Effector CD4-positive, alpha-beta T cell (primary cell): Measurements from ENCODE around the gene LRP8.

Experiments used
- DNase-seq: peaks from one replicate; pipeline ENCODE4 v3.0.0-alpha.2; 2020

Gene LRP8

GRCh38 chr1:53359225-53359933, 31.5 kb upstream of the LRP8 start:
- DNase-seq = no peak

- DNase-seq = no peak
Observed at GRCh38 chr1:53356637-53357036, 28.8 kb upstream of the LRP8 start.

DNA sequence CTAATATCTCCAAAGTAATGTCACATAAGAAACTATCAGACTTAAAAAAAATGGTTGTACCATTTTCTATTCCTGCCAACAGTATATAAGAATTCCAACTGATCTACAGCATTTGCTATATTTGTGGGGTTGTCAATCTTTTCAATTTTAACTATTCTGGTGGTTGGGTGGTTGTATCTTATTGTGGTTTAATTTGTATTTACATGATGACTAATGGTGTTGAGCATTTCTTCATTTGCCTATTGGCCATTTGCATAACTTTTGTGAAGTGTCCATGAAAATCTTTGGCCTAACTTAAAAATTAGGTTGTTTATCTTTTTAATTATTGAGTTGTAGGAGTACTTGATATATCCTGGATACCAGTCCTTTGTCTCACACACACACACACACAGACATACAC, 26.2 kb upstream of the LRP8 start:
- DNase-seq = no peak

GRCh38 chr1:53352561-53352960, 24.7 kb upstream of the LRP8 start:
- no peak for DNase-seq

DNA sequence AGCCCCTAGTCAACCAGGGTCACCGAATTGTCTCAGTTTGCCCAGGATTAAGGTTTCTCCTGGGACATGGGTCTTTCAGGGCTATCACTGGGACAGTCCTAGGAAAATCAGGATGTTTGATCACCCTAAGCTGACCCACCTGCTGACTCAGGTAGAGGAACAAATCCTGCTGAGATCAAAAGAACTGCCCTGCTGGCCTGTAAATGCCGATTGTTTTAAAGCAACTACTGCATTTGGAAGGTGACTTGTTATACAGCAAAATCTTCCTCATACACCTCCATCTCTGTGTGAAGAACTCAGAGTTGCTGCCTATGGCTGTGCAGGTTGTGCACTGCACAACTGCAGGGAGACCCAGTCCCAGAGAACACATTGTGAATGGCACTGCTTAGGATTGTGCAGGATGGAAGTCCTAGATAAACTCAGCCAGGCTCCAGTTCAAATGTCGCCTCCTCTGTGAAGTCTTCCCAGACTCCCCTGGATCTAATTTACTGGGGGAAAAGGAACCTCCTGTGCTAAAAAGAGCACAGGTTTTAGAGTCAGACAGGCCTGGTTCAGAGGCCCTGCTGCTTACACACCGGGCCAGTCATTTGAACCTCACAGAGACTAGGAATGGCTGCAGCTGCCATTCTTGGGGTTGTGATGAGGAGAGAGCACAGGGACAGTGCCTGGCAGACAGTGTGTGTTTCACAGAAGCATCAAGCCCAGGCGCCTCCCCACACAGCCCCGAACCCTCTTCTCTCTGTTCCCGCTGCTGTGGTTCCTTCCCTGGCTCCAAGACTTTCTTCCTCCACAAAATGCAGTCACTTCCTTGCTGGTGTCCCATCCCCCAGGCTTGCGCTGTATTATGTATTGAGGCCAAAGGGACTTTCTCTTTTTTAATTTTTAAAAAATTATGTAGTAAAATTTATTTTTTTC, 23.2 kb upstream of the LRP8 start:
- DNase-seq = no peak

DNA sequence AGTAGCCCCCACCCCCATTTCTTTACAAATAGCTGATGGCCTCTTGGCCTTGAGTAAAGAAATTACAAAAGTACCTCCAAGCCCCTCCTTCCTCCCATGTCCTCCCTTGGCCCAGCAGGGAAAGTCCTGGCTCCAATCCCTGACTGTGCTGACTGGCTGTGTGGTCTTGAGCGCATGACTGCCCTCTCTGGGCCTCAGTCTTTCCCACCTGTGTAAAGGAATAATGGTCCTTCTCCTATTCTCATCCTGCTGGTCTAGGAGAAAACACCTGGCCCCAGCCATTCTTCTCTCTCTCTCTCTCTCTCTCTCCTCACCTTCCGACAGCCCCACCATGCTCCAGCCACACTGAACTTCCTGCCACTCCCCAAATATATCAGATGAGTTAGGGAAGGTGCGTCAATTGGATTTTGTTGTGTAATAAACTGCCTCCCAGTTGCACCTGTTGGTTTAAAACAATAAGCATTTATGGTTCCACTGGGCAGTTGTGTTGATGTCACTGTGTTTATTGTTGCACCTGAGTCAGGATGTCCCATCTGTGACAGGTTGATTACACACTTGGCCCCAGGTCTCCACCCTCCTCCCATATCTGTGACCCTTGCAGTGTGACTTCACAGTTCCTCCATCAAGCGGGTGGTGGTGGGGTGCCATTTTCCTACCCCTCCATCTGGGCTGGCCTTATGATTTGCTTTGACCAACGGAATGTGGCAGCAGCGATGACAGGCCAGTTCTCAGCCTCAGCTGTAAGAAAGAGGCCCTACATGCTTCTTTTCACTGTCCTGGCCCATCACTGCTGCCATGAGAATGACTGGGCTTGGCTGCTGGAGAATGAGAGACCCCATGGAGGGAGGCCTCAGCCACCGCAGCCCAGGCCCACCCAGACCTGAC, 22.3 kb upstream of the LRP8 start:
- no peak for DNase-seq

GRCh38 chr1:53349369-53349835, 21.5 kb upstream of the LRP8 start:
- no peak for DNase-seq

- DNase-seq = no peak
Observed at GRCh38 chr1:53348486-53349368, 20.9 kb upstream of the LRP8 start.

DNA sequence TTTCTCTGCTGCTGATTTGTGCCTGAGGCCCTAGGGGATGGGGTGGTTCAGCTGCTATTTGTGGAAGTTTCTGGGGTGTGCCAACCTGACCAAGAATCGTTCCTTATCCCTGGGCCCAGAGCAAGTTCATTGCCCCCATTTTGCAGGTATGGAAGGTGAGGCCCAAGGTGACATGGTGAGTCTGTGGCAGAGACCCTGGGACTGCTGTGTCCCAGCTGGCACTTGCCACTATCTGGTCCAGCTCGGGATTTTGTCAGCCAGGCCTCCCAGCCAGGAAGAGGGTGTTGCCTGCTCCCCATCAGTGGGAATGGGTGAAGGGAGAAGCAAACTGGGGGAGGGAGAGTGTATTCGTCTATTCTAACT, 18.9 kb upstream of the LRP8 start:
- no peak for DNase-seq

- DNase-seq = no peak
Observed at GRCh38 chr1:53345996-53346813, 18.3 kb upstream of the LRP8 start.

DNA sequence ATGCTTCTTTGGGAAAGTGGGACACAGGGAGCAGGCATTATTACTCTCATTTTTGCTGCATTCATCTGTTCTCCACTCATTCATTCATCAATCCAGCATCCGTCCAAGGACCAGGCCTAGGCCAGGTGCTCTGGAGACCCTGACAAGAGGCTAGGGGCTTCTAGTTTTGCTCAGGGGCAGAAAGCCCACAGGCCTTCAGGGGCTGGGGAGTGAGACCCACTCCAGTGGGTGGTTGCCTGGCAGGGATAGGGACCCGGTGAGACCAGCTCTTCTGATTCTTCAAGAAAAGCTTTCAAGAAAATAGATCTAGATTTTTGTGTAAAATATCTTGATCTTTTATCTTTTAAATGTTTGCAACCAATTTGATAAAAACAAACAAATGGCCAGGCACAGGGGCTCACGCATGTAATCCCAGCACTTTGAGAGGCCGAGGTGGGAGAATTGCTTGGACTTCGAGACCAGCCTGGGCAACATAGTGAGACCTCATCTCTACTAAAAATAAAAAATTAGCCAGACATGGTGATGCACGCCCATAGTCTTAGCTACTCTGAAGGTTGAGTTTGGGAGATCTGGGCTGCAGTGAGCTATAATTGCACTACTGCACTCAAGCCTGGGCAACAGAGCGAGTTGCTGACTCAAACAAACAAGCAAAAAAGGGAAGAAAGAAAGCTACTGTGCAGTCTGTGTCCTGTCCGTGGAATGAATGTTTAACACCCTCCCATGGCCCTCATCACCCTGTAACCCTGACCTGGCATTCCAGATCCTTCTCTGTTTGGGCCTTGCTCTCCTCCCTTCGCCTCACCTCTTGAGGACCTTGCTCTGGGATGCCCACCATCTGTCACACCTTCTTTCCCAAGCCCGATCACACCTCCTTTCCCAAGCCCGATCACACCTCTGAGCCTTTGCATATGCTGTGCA, 17.3 kb upstream of the LRP8 start:
- no peak for DNase-seq

GRCh38 chr1:53343831-53344668, 16.2 kb upstream of the LRP8 start:
- DNase-seq = no peak

GRCh38 chr1:53342735-53343470, 15.0 kb upstream of the LRP8 start:
- no peak for DNase-seq

- DNase-seq = no peak
Observed at GRCh38 chr1:53341961-53342707, 14.3 kb upstream of the LRP8 start.

GRCh38 chr1:53341521-53341895, 13.6 kb upstream of the LRP8 start:
- DNase-seq = no peak

- no peak for DNase-seq
Observed at GRCh38 chr1:53340660-53341520, 13.0 kb upstream of the LRP8 start.
